Panc1 (cell line): ENCODE data around the gene CACNA1D. TPM values are rescaled to one million over a fixed set of nuclear protein-coding genes. Genes with fewer than 3 reads are reported as not detected.

Experiments
- ATAC-seq: fragments of 200-7000 bp; cut with Tn5 transposase; 2 replicates; pipeline ENCODE4 v1.9.1; 2020; ENCODE audit warnings: mild to moderate bottlenecking, moderate library complexity
- BruUV-seq: library from RNA; stranded (reverse); fragments of 400-500 nt; replicated peaks from 2 replicates; lab custom pipeline; 2021; lab: Mats Ljungman, UMichigan
- CTCF ChIA-PET: fragments of 300-600 bp; sonication (Branson Sonifier 250); formaldehyde crosslinking; loops from one replicate; lab custom pipeline; 2022; ENCODE audit warnings: antibody characterized with exemption; lab: Charles Lee
- POLR2A ChIA-PET: fragments of 300-600 bp; sonication (Branson Sonifier 250); formaldehyde crosslinking; loops from one replicate; lab custom pipeline; 2022; ENCODE audit warnings: antibody characterized with exemption; lab: Charles Lee
- DNase-seq: peaks from one replicate; pipeline ENCODE4 v3.0.0-alpha.2; 2010; ENCODE audit warnings: low read depth, low spot score
- H3K27ac ChIP-seq: 2 replicates; pipeline ENCODE4 v1.5.1; 2011; ENCODE audit warnings: mild to moderate bottlenecking, low read length, inconsistent platforms
- H3K27me3 ChIP-seq: fragments of 200-500 bp; sonication (Bioruptor generic); 2 replicates; pipeline ENCODE4 v1.6.0; 2014; ENCODE audit warnings: low read length, inconsistent platforms; ENCODE audit not compliant: control insufficient read depth, insufficient read depth
- H3K36me3 ChIP-seq: fragments of 200-500 bp; sonication (Bioruptor generic); 2 replicates; pipeline ENCODE4 v1.5.1; 2014; ENCODE audit warnings: inconsistent platforms, mild to moderate bottlenecking, low read length, moderate library complexity; ENCODE audit not compliant: control insufficient read depth, insufficient read depth
- H3K4me1 ChIP-seq: 2 replicates; pipeline ENCODE4 v1.5.1; 2011; ENCODE audit warnings: inconsistent platforms, mild to moderate bottlenecking, low read length, moderate library complexity; ENCODE audit not compliant: control insufficient read depth, insufficient read depth
- H3K4me3 ChIP-seq, 2 experiments: 2 replicates each; pipeline ENCODE4 v1.5.1; 2011 to 2012; ENCODE audit warnings: low read depth in 2 of 2, low read length in 2 of 2, mild to moderate bottlenecking in 2 of 2, inconsistent platforms in 1 of 2, moderate library complexity in 1 of 2
- H3K9me3 ChIP-seq: fragments of 200-500 bp; sonication (Bioruptor generic); 2 replicates; pipeline ENCODE4 v1.5.1; 2014; ENCODE audit warnings: low read depth, mild to moderate bottlenecking, inconsistent platforms, low read length, moderate library complexity; ENCODE audit not compliant: control insufficient read depth, insufficient read depth
- CTCF ChIP-seq: fragments of 450-650 bp; IDR thresholded peaks from 2 replicates; pipeline ENCODE4 v1.5.1; 2017; ENCODE audit warnings: mild to moderate bottlenecking
- POLR2AphosphoS5 ChIP-seq: IDR thresholded peaks from 2 replicates; pipeline ENCODE4 v1.6.1; 2012; ENCODE audit warnings: mild to moderate bottlenecking, low read depth, low read length, moderate library complexity
- SIN3A ChIP-seq: IDR thresholded peaks from 2 replicates; pipeline ENCODE4 v1.6.1; 2012; ENCODE audit warnings: low read depth, mild to moderate bottlenecking, low read length, moderate library complexity, borderline replicate concordance; ENCODE audit not compliant: insufficient read depth
- TCF7L2 ChIP-seq: IDR thresholded peaks from 2 replicates; pipeline ENCODE4 v1.6.1; 2011; ENCODE audit warnings: mild to moderate bottlenecking, low read depth, low read length, inconsistent platforms
- in situ Hi-C: cut with HindIII; loops from 2 replicates; pipeline ENCODE4 v1.10.0; 2016; ENCODE audit warnings: low sequenced_read_pairs, low pct_unique_long_range_greater_than_20kb
- intact Hi-C: fragments of 100-400 bp; cut with micrococcal nuclease; formaldehyde crosslinking; loops from one replicate; pipeline ENCODE4 v1.10.0; 2022; ENCODE audit not compliant: unreplicated experiment
- total RNA-seq: library from RNA; stranded (reverse); gene quantifications from one replicate; pipeline ENCODE4 v1.2.1, GENCODE V29; 2021; ENCODE audit not compliant: unreplicated experiment
- TF ChIP-seq, protein P1 (sequence below), 2 experiments: IDR thresholded peaks; 2 replicates each; pipeline ENCODE4 v1.6.1; 2011 to 2012; ENCODE audit warnings: low read depth in 2 of 2, control low read depth in 1 of 2, low read length in 1 of 2, mild to moderate bottlenecking in 1 of 2, moderate library complexity in 1 of 2; ENCODE audit not compliant: insufficient read depth in 1 of 2

CACNA1D gene
- total RNA-seq, 1 experiment from 2014 or later: 23.0 TPM

GRCh38 chr3:53740956-53741355, 246.5 kb downstream of the CACNA1D start:
- no peak overlapping the region for H3K27ac ChIP-seq
- no peaks in the 10 kb centered on the region for H3K9me3 ChIP-seq
- ChIA-PET POLR2A (no interaction called here), CTCF (no interaction called here)
- in situ Hi-C loops (no loop called here), intact Hi-C loops (no loop called here)
- BruUV-seq: no TSS peak
- H3K27me3 ChIP-seq: no peaks in the 10 kb centered on the region
- H3K4me1 ChIP-seq: no peaks in the 10 kb centered on the region
- TF ChIP-seq SIN3A (no peak), CTCF (no peak), POLR2AphosphoS5 (no peak), TCF7L2 (no peak)
- TF ChIP-seq, protein P1, sequence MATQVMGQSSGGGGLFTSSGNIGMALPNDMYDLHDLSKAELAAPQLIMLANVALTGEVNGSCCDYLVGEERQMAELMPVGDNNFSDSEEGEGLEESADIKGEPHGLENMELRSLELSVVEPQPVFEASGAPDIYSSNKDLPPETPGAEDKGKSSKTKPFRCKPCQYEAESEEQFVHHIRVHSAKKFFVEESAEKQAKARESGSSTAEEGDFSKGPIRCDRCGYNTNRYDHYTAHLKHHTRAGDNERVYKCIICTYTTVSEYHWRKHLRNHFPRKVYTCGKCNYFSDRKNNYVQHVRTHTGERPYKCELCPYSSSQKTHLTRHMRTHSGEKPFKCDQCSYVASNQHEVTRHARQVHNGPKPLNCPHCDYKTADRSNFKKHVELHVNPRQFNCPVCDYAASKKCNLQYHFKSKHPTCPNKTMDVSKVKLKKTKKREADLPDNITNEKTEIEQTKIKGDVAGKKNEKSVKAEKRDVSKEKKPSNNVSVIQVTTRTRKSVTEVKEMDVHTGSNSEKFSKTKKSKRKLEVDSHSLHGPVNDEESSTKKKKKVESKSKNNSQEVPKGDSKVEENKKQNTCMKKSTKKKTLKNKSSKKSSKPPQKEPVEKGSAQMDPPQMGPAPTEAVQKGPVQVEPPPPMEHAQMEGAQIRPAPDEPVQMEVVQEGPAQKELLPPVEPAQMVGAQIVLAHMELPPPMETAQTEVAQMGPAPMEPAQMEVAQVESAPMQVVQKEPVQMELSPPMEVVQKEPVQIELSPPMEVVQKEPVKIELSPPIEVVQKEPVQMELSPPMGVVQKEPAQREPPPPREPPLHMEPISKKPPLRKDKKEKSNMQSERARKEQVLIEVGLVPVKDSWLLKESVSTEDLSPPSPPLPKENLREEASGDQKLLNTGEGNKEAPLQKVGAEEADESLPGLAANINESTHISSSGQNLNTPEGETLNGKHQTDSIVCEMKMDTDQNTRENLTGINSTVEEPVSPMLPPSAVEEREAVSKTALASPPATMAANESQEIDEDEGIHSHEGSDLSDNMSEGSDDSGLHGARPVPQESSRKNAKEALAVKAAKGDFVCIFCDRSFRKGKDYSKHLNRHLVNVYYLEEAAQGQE (IDR thresholded peaks at IDR 0.05; ENCODE audit: insufficient read depth in 1 of 2, low read depth in 2 of 2, low read length in 1 of 2): no peak
- DNase-seq (no peak), ATAC-seq (no peak)
- H3K36me3 ChIP-seq: no peaks in the 10 kb centered on the region
- H3K4me3 ChIP-seq: no peak overlapping the region

GRCh38 chr3:53744351-53744750, 249.9 kb downstream of the CACNA1D start:
- ATAC-seq (no peak), DNase-seq (no peak)
- Histone ChIP-seq H3K4me3 (no peak overlapping the region), H3K27ac (no peak overlapping the region), H3K9me3 (no peaks in the 10 kb centered on the region), H3K36me3 (no peaks in the 10 kb centered on the region), H3K27me3 (no peaks in the 10 kb centered on the region), H3K4me1 (no peaks in the 10 kb centered on the region)
- TF ChIP-seq, protein P1 (IDR thresholded peaks at IDR 0.05; ENCODE audit: insufficient read depth in 1 of 2, low read depth in 2 of 2, low read length in 1 of 2): no peak
- no peak for TF ChIP-seq POLR2AphosphoS5
- ChIA-PET CTCF (no interaction called here), POLR2A (no interaction called here)
- intact Hi-C loops: no loop called here
- in situ Hi-C loops: no loop called here
- no TSS peak for BruUV-seq
